H1 (cell line): ENCODE results near the gene TBC1D22A. TPM values are rescaled to one million over a fixed set of nuclear protein-coding genes. Genes with fewer than 3 reads are reported as not detected.

Experiments
- E2F6 ChIP-seq: IDR thresholded peaks from 2 replicates; pipeline ENCODE4 v1.6.1; 2012; ENCODE audit warnings: inconsistent platforms
- FOSL1 ChIP-seq: IDR thresholded peaks from 2 replicates; pipeline ENCODE4 v1.6.1; 2011; ENCODE audit warnings: mild to moderate bottlenecking, low read depth, low read length, moderate library complexity; ENCODE audit not compliant: insufficient read depth
- POLR2AphosphoS5 ChIP-seq: IDR thresholded peaks from 2 replicates; pipeline ENCODE4 v1.6.1; 2011; ENCODE audit warnings: low read depth, low read length
- TBP ChIP-seq: IDR thresholded peaks from 2 replicates; pipeline ENCODE4 v1.6.1; 2011; ENCODE audit warnings: low read depth, low read length, improper control_type of control experiment
- YY1 ChIP-seq: IDR thresholded peaks from 2 replicates; pipeline ENCODE4 v1.6.1; 2011; ENCODE audit warnings: low read depth, mild to moderate bottlenecking, low read length
- polyA plus RNA-seq, 7 experiments: library from polyadenylated mRNA; depleted of rRNA in 3 of 7; stranded (reverse) in 5 of 7; unstranded in 2 of 7; fragments of >200 nt in 5 of 7; fragments of 200-250 nt in 2 of 7; gene quantifications; 1 replicate in 5 of 7; 2 replicates in 1 of 7; 4 replicates in 1 of 7; pipeline versions ENCODE4 v1.2.1 to v1.2.3, GENCODE V29; 2011 to 2013; ENCODE audit warnings: missing spikeins in 2 of 7, mixed read lengths in 2 of 7
- total RNA-seq: library from RNA; stranded (reverse); fragmentation: NEBNext Ultra II Directional; extraction: Animal tissue kit (Norgen Biotek cat#: 25700); gene quantifications from 2 replicates; pipeline ENCODE4 v1.2.1, GENCODE V29; 2021

TBC1D22A gene
- total and polyA plus RNA-seq, 2 of the 8 experiments (the other 6 are each of a cell fraction or from before 2014, with no cell fraction given) = 11.9 to 18.4 TPM

- TF ChIP-seq E2F6 (no peak), YY1 (no peak), POLR2AphosphoS5 (no peak), FOSL1 (no peak), TBP (no peak)
Measured at GRCh38 chr22:46853191-46853590, 90.7 kb downstream of the TBC1D22A start (continued).
